Stimulated activated CD8-positive, alpha-beta memory T cell treated with anti-CD3 and anti-CD28 coated beads, Interleukin-15, amount 100 ng/mL, for 4 hours (primary cell): ENCODE data around the gene DEPDC5.
"Not testable (repeated sequence)": the region's sequence is repeated elsewhere in the genome, so short reads cannot be mapped to it uniquely, and the experiment has no call there.

Experiments
- DNase-seq, 2 donors: peaks; one replicate each; pipeline ENCODE4 v3.0.0-alpha.2; 2020; ENCODE audit warnings: low read depth in 2 of 2

The DEPDC5 gene

DNA sequence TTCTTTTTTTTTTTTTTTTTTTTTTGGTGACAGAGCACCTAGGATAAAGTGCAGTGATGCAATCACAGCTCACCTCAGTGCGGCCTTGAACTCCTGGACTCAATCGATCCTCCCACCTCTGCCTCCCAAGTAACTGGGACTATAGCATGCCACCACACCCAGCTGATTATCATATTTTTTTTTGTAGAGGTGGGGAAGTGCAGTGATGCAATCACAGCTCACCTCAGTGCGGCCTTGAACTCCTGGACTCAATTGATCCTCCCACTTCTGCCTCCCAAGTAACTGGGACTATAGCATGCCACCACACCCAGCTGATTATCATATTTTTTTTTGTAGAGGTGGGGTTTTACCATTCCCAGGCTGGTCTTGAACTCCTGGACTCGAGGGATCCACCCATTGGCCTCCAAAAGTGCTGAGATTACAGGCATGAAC lies 61.6 kb downstream of the DEPDC5 start:
- DNase-seq = not testable (repeated sequence)

DNA sequence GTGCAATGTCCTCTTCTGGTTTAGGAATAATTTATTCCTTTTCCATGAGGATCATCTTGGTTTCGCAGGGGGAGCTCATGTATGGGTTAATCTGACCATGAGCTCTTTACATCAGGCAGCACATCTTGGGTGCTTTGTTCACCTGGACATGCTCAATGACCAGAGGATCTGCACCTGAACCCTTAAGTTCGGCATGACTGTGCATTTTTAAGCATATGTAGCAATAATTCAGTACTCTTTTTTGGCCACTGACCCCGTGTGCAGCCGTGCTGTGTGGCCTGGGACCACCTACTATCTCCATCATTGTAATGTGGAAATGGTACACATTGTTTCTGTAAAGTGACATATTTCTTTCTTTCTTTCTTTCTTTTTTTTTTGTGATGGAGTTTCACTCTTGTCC lies 62.9 kb downstream of the DEPDC5 start:
- no peak for DNase-seq

DNA sequence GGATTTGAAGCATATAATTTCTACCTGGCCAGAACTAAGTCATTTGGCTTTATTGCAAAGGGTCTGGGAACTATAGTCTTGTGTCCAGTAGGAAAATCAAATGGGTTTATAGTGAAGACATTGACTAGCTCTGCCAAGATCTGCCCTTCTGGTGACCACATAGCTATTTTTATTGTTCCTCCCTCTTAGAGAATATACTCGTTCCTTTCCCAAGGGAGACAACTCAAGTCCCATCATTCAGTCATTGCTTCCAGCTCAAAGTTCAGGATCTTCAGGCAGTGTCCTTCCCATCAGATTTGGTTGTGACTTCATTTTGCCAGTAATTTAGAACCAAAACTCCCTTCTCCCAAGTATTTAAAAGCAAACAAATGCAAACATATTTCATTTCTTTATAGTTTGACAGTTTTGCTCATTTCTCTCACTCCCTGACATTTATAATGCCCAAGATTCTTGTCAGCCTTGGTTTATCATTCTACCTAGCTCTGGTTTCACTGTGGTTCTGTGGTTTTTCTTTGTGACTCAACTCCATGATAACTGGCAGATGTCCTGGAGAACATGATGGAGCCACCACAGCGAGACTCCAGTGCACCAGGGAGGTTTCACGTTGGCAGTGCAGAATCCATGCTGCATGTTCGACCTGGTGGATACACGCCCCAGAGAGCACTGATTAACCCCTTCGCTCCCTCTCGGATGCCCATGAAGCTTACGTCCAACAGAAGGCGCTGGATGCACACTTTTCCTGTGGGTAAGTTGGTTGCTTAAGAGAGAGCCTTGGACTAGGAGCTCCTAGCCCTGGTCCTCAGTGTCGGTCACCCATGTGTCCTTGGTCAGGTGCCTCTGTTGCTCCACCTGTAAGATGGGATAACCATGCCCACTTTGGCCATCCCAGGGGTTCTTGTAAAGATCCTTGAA lies 64.9 kb downstream of the DEPDC5 start:
- DNase-seq = no peak

GRCh38 chr22:31820655-31821054 lies 66.8 kb downstream of the DEPDC5 start:
- no peak for DNase-seq

DNA sequence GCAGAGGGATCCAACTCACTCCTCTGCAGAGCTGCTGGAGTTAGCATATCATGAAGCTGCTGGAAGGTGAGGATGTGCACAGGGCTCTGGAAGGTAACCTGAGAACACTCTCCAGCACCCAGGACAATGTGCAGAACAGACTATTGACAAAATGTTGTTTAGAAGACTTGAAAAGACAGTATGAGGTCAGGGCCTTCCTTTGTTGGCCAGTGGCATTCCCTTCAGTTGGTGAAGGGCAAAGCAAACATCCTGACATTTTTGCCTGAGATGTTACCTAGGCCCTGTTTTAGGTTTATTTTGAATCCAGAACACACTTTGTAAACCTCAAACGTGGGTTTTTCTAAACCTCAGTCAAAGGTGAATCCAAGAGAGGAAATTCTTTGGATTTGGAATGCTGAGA lies 67.8 kb downstream of the DEPDC5 start:
- no peak for DNase-seq

- no peak for DNase-seq
Measured at GRCh38 chr22:31822523-31822922, 68.7 kb downstream of the DEPDC5 start.

GRCh38 chr22:31825513-31825912 lies 71.7 kb downstream of the DEPDC5 start:
- no peak for DNase-seq

GRCh38 chr22:31826443-31826842 lies 72.6 kb downstream of the DEPDC5 start:
- DNase-seq = no peak

DNA sequence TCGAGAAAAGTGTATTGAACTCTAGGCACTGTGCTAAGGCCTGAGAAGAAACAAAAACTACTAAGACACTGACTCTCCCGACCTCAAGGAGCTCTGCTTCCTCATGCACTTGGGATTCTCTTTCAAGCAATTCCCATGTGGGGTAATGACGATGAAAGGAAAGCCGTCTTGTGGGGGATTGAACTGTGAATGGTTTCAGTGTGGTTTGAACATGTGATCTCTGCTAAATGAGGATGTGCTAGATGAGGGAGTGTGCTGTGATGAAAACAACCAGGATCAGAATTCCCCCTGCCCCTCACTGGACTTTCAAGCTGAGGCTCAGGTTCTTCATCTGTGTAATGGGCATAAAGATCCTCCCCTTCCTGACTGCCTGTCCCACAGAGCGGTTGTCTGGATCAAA lies 74.9 kb downstream of the DEPDC5 start:
- no peak for DNase-seq

- peak in 1 of 2 donors; percentile 8 for DNase-seq
Measured at GRCh38 chr22:31829505-31829904, 75.7 kb downstream of the DEPDC5 start.

DNA sequence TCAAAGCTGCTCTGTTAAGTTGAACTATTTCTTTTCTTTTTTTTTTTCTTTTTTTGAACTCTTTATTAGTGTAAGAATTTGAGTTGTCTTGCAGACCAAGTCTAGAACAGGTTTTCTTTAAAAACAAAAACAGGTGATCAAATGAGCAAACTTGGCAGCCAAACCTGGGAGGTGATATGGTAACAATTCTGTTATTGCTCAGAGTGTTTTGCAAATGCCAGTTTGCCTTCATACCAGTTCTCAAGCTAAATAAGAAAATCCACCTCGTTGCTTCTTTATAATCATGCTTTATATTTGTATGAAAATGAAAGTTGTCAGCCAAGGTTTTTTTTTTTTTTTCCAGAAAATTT lies 76.9 kb downstream of the DEPDC5 start:
- DNase-seq = no peak

DNA sequence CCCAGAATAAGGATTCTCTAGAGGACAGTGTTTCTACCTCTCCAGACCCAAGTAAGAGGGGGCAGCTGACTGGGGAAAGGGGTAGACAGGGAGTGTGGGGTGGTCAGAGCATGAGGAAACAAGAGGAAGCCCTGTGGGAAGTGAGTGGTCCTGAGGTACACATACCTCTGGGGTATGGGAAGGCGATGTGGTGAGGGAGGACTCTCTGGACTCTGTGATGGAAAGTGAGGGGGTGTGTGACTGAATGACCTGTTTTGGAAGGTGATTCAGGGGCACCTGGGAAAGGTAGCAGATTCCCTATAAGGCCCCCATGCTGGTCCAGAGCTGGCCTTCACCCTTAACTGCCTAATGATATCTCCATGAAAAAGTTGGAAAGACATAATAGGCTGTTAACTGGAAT lies 80.1 kb downstream of the DEPDC5 start:
- no peak for DNase-seq

- no peak for DNase-seq
Measured at GRCh38 chr22:31836010-31836409, 82.2 kb downstream of the DEPDC5 start.

- no peak for DNase-seq
Measured at GRCh38 chr22:31838917-31839316, 85.1 kb downstream of the DEPDC5 start.

- no peak for DNase-seq
Measured at GRCh38 chr22:31839986-31840385, 86.2 kb downstream of the DEPDC5 start.

- no peak for DNase-seq
Measured at GRCh38 chr22:31840585-31840984, 86.8 kb downstream of the DEPDC5 start.

GRCh38 chr22:31841078-31841827 lies 87.4 kb downstream of the DEPDC5 start:
- no peak for DNase-seq

GRCh38 chr22:31843526-31843925 lies 89.7 kb downstream of the DEPDC5 start:
- DNase-seq = no peak

GRCh38 chr22:31844941-31845340 lies 91.1 kb downstream of the DEPDC5 start:
- DNase-seq = no peak

- DNase-seq = no peak
Measured at GRCh38 chr22:31846161-31847115, 92.6 kb downstream of the DEPDC5 start.

- DNase-seq = no peak
Measured at GRCh38 chr22:31848411-31848810, 94.6 kb downstream of the DEPDC5 start.

DNA sequence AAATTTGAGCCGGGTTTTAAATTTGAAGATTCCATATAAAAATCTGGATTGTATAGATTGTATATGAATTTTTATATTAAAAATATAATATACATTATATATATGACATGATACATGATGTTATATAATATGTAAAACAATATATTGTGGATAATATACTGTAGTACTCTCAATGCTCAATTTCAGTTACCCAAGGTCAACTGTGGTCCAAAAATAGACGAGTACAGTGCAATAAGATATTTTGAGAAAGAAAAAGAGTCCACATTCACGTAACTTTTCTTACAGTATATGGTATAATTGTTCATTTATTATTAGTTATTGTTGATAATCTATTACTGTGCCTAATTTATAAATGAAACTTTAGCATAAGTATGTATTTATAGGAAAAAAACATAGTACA lies 96.3 kb downstream of the DEPDC5 start:
- no peak for DNase-seq
